Stimulated activated naive CD8-positive, alpha-beta T cell treated with anti-CD3 and anti-CD28 coated beads, Interleukin-15, Interleukin-2, amounts not matched to agents 100 ng/mL and 50 ng/mL, for 24 hours (primary cell): ENCODE results near the gene LAMA3.

Experiments used
- H3K27ac Mint-ChIP-seq: one replicate; pipeline ENCODE4 v1.8.0; 2021; ENCODE audit warnings: mild to moderate bottlenecking, mixed read lengths
- H3K27me3 Mint-ChIP-seq: one replicate; pipeline ENCODE4 v1.8.0; 2021; ENCODE audit warnings: mixed read lengths
- H3K36me3 Mint-ChIP-seq: one replicate; pipeline ENCODE4 v1.8.0; 2021; ENCODE audit warnings: low read depth, mixed read lengths
- H3K4me1 Mint-ChIP-seq: one replicate; pipeline ENCODE4 v1.8.0; 2021; ENCODE audit warnings: low read depth, mixed read lengths
- H3K4me3 Mint-ChIP-seq: one replicate; pipeline ENCODE4 v1.8.0; 2021; ENCODE audit warnings: mild to moderate bottlenecking, mixed read lengths
- H3K9me3 Mint-ChIP-seq: one replicate; pipeline ENCODE4 v1.8.0; 2021; ENCODE audit warnings: mixed read lengths

Gene LAMA3

DNA sequence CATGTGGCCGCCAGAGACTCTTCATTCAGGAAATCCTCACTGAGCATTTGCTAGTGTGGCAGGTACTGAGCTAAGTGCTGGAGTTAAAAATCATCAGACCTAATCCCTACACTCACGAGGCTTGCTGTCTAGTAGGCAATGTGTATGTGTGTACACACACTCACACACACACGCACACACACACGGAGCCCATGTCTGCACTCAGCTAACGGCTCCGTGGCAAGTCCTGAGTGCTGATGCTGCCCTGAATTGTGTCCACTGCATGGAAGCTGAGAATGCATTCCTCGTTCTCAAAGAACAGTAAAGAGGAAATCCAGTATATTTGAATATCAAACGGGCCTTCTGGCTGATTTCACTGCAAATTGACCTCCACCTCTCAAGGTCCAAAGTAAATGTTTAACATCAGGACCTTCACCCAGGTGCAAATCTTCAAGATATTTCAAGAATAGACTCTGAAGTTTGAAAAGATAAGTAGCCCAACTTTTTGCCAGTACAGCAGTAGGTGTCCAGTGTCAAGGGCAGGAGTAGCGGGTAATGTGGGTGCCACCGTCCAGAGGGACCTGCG lies 189.2 kb downstream of the LAMA3 start:
- no peaks in the 10 kb centered on the region for H3K9me3 Mint-ChIP-seq

GRCh38 chr18:23879126-23879525 lies 189.9 kb downstream of the LAMA3 start:
- Mint-ChIP-seq H3K36me3 (no peaks in the 10 kb centered on the region), H3K4me3 (no peak overlapping the region), H3K4me1 (peaks cover 15% of the 10 kb centered on the region), H3K27me3 (no peaks in the 10 kb centered on the region), H3K9me3 (no peaks in the 10 kb centered on the region), H3K27ac (no peak overlapping the region)

More for the DNA sequence above, 189.2 kb downstream of the LAMA3 start:
- H3K27ac Mint-ChIP-seq = no peak overlapping the region
- H3K36me3 Mint-ChIP-seq = no peaks in the 10 kb centered on the region
- no peaks in the 10 kb centered on the region for H3K27me3 Mint-ChIP-seq
- no peak overlapping the region for H3K4me3 Mint-ChIP-seq
- peaks cover 10% of the 10 kb centered on the region for H3K4me1 Mint-ChIP-seq

DNA sequence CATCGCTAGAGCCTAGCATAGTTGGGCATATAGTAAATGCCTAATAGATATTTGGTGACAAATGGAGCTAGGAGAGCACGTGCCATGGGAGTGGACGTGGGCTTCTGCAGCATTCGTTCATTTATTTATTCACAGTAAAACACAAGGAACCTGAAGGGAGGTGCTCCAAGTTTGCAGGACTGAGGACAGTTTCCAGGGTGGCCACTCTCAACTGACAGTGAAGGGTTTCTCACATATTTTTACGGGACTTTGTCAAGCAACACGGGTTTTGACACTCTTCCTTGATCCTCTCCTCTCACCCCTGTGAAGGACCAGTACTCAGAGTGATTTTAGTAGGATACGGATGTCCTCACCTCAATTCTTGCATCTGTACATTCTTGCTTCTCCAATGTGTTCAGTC lies 190.3 kb downstream of the LAMA3 start:
- H3K36me3 Mint-ChIP-seq = no peaks in the 10 kb centered on the region
- no peak overlapping the region for H3K4me3 Mint-ChIP-seq
- peaks cover 19% of the 10 kb centered on the region for H3K4me1 Mint-ChIP-seq
- no peaks in the 10 kb centered on the region for H3K9me3 Mint-ChIP-seq
- H3K27ac Mint-ChIP-seq = no peak overlapping the region
- no peaks in the 10 kb centered on the region for H3K27me3 Mint-ChIP-seq

DNA sequence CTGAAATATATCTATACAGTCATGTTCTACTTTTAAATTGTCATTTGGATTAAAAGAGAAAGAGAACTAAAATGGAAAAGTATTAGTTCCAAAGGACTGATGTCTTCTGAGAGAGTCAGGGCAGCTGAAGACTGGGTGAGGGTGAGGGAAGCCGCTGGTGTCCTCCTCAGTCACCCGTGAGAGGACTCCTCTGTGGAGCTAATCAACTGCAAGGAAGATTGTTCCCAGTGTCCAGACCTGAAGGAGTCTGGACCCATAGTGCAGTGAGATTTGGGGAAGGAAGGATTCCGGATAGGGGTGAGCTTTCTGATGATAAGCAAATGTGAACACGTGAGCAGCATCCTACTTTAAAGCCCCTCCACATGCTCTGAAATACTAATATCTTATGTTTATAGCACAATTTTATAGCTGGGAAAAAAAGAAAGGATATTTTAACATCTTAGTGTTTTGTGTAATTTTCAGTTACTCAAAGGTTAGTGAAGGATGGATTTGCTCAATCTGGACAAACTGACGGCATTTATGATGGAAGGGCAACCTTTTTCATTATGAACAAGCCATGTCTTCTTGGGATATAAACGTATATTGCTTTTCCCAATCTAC lies 190.8 kb downstream of the LAMA3 start:
- Mint-ChIP-seq H3K36me3 (no peaks in the 10 kb centered on the region), H3K9me3 (no peaks in the 10 kb centered on the region), H3K27ac (no peak overlapping the region), H3K4me1 (peaks cover 24% of the 10 kb centered on the region), H3K4me3 (no peak overlapping the region), H3K27me3 (no peaks in the 10 kb centered on the region)

DNA sequence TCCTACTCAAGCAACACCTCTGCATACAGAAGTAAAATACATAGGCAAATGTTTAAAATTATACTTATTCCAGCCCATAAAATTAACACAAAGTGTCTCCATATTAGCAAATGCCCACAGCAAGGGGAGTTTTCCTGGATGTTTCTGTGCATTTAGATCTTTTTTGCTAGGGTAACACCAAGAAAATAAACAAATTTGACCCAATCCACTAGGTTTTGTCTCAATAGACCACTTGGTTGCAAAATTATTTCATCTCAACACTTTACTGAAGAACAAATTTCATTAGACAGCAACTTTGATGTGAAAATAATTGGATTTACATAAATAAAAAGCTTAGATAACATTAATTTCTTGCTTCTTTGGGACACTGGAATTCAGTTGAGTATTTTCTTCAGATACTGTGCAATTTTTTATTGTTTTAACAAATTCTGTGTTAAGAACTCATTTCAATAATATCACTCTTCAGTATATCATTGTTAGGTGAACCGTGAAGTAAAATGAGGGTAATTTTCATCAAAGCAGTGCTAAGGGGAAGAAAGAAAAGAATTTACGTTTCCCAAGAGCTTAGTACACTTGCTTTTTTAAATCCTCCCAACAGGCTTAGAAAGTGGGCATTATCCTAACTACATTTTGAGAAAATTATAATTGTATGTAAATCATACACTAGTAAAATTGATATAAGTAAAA lies 191.8 kb downstream of the LAMA3 start:
- H3K36me3 Mint-ChIP-seq = no peaks in the 10 kb centered on the region
- H3K4me3 Mint-ChIP-seq = no peak overlapping the region
- H3K27ac Mint-ChIP-seq = no peak overlapping the region
- H3K27me3 Mint-ChIP-seq = no peaks in the 10 kb centered on the region
- H3K4me1 Mint-ChIP-seq = peaks cover 34% of the 10 kb centered on the region
- H3K9me3 Mint-ChIP-seq = no peaks in the 10 kb centered on the region

DNA sequence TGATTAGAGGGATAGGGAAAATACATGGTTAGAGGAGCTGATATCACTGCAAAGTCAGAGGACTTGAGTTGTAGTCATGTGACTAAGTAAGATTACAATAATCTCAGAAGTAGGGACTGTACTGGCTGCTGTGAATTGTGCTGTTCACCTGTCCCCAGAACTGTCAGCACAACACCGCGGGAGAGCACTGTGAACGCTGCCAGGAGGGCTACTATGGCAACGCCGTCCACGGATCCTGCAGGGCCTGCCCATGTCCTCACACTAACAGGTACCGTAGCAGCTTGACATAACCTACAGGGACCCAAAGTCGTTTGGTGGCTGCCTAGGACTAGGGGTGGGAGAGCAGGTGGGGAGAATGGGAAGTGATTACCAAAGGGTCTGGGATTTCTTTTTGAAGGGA lies 192.5 kb downstream of the LAMA3 start:
- no peak overlapping the region for H3K27ac Mint-ChIP-seq
- peaks cover 40% of the 10 kb centered on the region for H3K4me1 Mint-ChIP-seq
- no peaks in the 10 kb centered on the region for H3K9me3 Mint-ChIP-seq
- no peaks in the 10 kb centered on the region for H3K36me3 Mint-ChIP-seq
- no peak overlapping the region for H3K4me3 Mint-ChIP-seq
- no peaks in the 10 kb centered on the region for H3K27me3 Mint-ChIP-seq

DNA sequence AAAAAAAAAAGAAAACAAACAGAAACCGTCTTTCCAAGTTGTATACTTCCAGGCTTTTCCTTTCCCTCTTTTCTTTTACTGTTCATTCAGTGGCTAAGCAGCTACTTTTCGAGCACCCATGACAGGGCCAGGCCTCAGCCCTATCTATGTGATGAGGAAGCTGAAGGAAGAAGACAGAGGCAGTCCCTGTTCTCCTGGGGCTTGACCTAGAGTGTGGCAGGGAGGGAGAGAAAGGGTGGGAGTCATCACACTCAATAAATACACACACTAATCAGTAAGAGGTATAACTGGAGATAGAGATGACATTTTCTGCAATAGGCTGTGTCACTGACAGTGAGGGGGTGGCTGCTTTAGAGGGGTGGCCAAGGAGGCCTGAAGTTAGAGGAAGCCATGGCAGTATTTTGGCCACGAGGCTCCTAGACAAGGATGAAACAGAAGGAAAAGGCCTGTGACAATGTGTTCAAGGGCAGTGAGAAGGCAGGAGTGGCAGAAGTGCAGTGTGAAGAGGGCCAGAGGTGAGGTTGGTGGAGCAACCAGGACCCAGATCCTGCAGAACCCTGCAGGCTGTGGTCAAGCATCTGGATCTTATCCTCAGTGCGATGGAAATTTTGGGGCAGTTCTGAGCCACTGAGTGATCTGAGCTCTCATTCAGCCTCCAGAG lies 193.5 kb downstream of the LAMA3 start:
- Mint-ChIP-seq H3K36me3 (no peaks in the 10 kb centered on the region), H3K4me1 (peaks cover 42% of the 10 kb centered on the region), H3K27me3 (no peaks in the 10 kb centered on the region), H3K4me3 (no peak overlapping the region), H3K27ac (peak overlapping the region; percentile 28), H3K9me3 (no peaks in the 10 kb centered on the region)

- Mint-ChIP-seq H3K4me3 (no peak overlapping the region), H3K36me3 (no peaks in the 10 kb centered on the region), H3K27ac (no peak overlapping the region)
Observed at GRCh38 chr18:23883277-23883790, 194.1 kb downstream of the LAMA3 start.

GRCh38 chr18:23884681-23885375 lies 195.6 kb downstream of the LAMA3 start:
- Mint-ChIP-seq H3K27me3 (no peaks in the 10 kb centered on the region), H3K4me1 (peaks cover 42% of the 10 kb centered on the region), H3K36me3 (no peaks in the 10 kb centered on the region), H3K4me3 (no peak overlapping the region), H3K27ac (no peak overlapping the region), H3K9me3 (no peaks in the 10 kb centered on the region)

More at GRCh38 chr18:23883277-23883790, 194.1 kb downstream of the LAMA3 start:
- no peaks in the 10 kb centered on the region for H3K27me3 Mint-ChIP-seq
- H3K9me3 Mint-ChIP-seq = no peaks in the 10 kb centered on the region
- H3K4me1 Mint-ChIP-seq = peaks cover 42% of the 10 kb centered on the region

GRCh38 chr18:23885750-23886149 lies 196.5 kb downstream of the LAMA3 start:
- Mint-ChIP-seq H3K4me1 (peaks cover 42% of the 10 kb centered on the region), H3K27ac (no peak overlapping the region), H3K4me3 (no peak overlapping the region), H3K9me3 (no peaks in the 10 kb centered on the region), H3K36me3 (no peaks in the 10 kb centered on the region), H3K27me3 (no peaks in the 10 kb centered on the region)

- Mint-ChIP-seq H3K36me3 (no peaks in the 10 kb centered on the region), H3K27ac (no peak overlapping the region), H3K9me3 (no peaks in the 10 kb centered on the region), H3K4me3 (no peak overlapping the region), H3K27me3 (no peaks in the 10 kb centered on the region), H3K4me1 (peaks cover 42% of the 10 kb centered on the region)
Observed at GRCh38 chr18:23887035-23887434, 197.8 kb downstream of the LAMA3 start.

DNA sequence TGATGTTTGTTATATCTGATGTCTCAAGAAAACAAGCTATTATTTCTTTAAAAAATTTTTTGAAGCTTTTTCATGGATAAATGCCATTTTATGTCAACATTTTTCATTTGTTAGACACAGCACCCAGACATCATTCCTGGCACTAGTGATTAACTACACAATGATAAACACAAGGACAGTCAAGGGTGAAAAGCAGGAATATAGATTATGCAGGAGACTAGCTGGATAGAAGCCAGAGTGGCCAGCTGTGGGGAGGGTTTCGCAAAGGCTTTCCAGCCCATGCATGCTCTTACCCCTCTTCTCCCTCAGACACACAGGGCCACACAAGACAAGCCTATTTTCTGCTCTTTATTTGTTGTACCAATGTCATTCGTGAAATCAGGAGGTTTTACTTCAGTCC lies 198.2 kb downstream of the LAMA3 start:
- H3K36me3 Mint-ChIP-seq = no peaks in the 10 kb centered on the region
- peaks cover 42% of the 10 kb centered on the region for H3K4me1 Mint-ChIP-seq
- no peaks in the 10 kb centered on the region for H3K27me3 Mint-ChIP-seq
- no peak overlapping the region for H3K27ac Mint-ChIP-seq
- H3K4me3 Mint-ChIP-seq = no peak overlapping the region
- H3K9me3 Mint-ChIP-seq = no peaks in the 10 kb centered on the region

GRCh38 chr18:23888881-23889280 lies 199.6 kb downstream of the LAMA3 start:
- Mint-ChIP-seq H3K27ac (no peak overlapping the region), H3K9me3 (no peaks in the 10 kb centered on the region), H3K27me3 (no peaks in the 10 kb centered on the region), H3K4me3 (no peak overlapping the region), H3K4me1 (peaks cover 30% of the 10 kb centered on the region), H3K36me3 (no peaks in the 10 kb centered on the region)

GRCh38 chr18:23889907-23890306 lies 200.7 kb downstream of the LAMA3 start:
- no peaks in the 10 kb centered on the region for H3K9me3 Mint-ChIP-seq
- no peaks in the 10 kb centered on the region for H3K27me3 Mint-ChIP-seq
- H3K36me3 Mint-ChIP-seq = no peaks in the 10 kb centered on the region
- H3K4me1 Mint-ChIP-seq = peaks cover 19% of the 10 kb centered on the region
- no peak overlapping the region for H3K4me3 Mint-ChIP-seq
- H3K27ac Mint-ChIP-seq = no peak overlapping the region

DNA sequence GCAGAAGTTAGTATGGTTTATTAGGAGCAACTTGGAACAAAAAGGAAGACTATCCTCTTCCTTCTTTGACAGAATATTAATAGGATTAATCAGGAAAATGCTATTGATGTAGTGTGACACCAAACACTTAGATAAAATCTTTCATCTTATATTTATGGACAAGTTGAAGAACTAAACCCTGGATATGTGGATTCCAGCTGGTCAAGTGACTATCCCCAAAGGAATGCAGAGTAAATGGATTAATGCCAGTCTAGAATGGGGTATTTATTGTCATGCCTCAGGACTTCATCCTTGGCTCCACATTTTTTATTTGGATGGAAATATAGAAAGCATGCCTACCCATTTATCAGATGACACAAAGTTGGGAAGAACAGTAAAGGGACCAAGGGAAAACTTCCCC lies 201.3 kb downstream of the LAMA3 start:
- no peak overlapping the region for H3K4me3 Mint-ChIP-seq
- H3K9me3 Mint-ChIP-seq = no peaks in the 10 kb centered on the region
- H3K36me3 Mint-ChIP-seq = no peaks in the 10 kb centered on the region
- no peaks in the 10 kb centered on the region for H3K27me3 Mint-ChIP-seq
- H3K27ac Mint-ChIP-seq = no peak overlapping the region
- peaks cover 13% of the 10 kb centered on the region for H3K4me1 Mint-ChIP-seq
